ENCODE results near the gene GP1BB.
"Not testable (repeated sequence)": the region's sequence is repeated elsewhere in the genome, so short reads cannot be mapped to it uniquely, and the experiment has no call there.

GP1BB gene

GRCh38 chr22:19693981-19694670 lies 29.2 kb upstream of the GP1BB start:
- no peak for DNase-seq (ENCODE audit: low read depth, low spot score)

- DNase-seq (ENCODE audit: low read depth, low spot score) = no peak
Measured at GRCh38 chr22:19694696-19695095, 28.6 kb upstream of the GP1BB start.

- no peak for DNase-seq (ENCODE audit: low read depth, low spot score)
Measured at GRCh38 chr22:19696504-19697276, 26.6 kb upstream of the GP1BB start.

- not testable (repeated sequence) for DNase-seq (ENCODE audit: low read depth, low spot score)
Measured at GRCh38 chr22:19697871-19698270, 25.5 kb upstream of the GP1BB start.

GRCh38 chr22:19700790-19701419 lies 22.4 kb upstream of the GP1BB start:
- no peak for DNase-seq (ENCODE audit: low read depth, low spot score)

GRCh38 chr22:19701420-19702145 lies 21.8 kb upstream of the GP1BB start:
- no peak for DNase-seq (ENCODE audit: low read depth, low spot score)

GRCh38 chr22:19703869-19704268 lies 19.5 kb upstream of the GP1BB start:
- DNase-seq (ENCODE audit: low read depth, low spot score) = no peak

GRCh38 chr22:19704355-19705015 lies 18.9 kb upstream of the GP1BB start:
- no peak for DNase-seq (ENCODE audit: low read depth, low spot score)

- no peak for DNase-seq (ENCODE audit: low read depth, low spot score)
Measured at GRCh38 chr22:19705181-19705934, 18.0 kb upstream of the GP1BB start.

- no peak for DNase-seq (ENCODE audit: low read depth, low spot score)
Measured at GRCh38 chr22:19706661-19707151, 16.6 kb upstream of the GP1BB start.

GRCh38 chr22:19707347-19708290 lies 15.7 kb upstream of the GP1BB start:
- no peak for DNase-seq (ENCODE audit: low read depth, low spot score)

- no peak for DNase-seq (ENCODE audit: low read depth, low spot score)
Measured at GRCh38 chr22:19708321-19709011, 14.9 kb upstream of the GP1BB start.

- DNase-seq (ENCODE audit: low read depth, low spot score) = no peak
Measured at GRCh38 chr22:19709063-19709769, 14.1 kb upstream of the GP1BB start.

- DNase-seq (ENCODE audit: low read depth, low spot score) = no peak
Measured at GRCh38 chr22:19710020-19710768, 13.1 kb upstream of the GP1BB start.

GRCh38 chr22:19710769-19711106 lies 12.6 kb upstream of the GP1BB start:
- DNase-seq (ENCODE audit: low read depth, low spot score) = no peak

GRCh38 chr22:19713245-19713644 lies 10.1 kb upstream of the GP1BB start:
- DNase-seq (ENCODE audit: low read depth, low spot score) = no peak

- no peak for DNase-seq (ENCODE audit: low read depth, low spot score)
Measured at GRCh38 chr22:19713650-19714311, 9.6 kb upstream of the GP1BB start.
